Frontal cortex (tissue), 4 donors: ENCODE measurements around the gene ARHGAP21. TPM values are rescaled to one million over a fixed set of nuclear protein-coding genes. Genes with fewer than 3 reads are reported as not detected.

ENCODE experiments used
- DNase-seq, 2 donors: peaks; one replicate each; pipeline ENCODE4 v3.0.0; 2012; ENCODE audit warnings: low spot score in 2 of 2
- FAIRE-seq: peaks from 2 replicates; lab custom pipeline; 2012; peaks lifted over from hg19 to GRCh38; lab: Jason Lieb, UNC
- total RNA-seq: library from RNA; depleted of rRNA; stranded (reverse); fragments of >200 nt; gene quantifications from one replicate; pipeline ENCODE4 v1.2.3, GENCODE V29; 2014
- donor health status: control.
- donor health status: control.
- donor health status: control.

The ARHGAP21 gene
- total RNA-seq, 1 donor from 2014 or later, result 228 TPM

GRCh38 chr10:24723386-24723787, 300 bp downstream of the ARHGAP21 start:
- FAIRE-seq, result no peak

GRCh38 chr10:24722676-24723385, 856 bp downstream of the ARHGAP21 start:
- peak; percentile 56 to 71 for DNase-seq
- no peak for FAIRE-seq

More at GRCh38 chr10:24723386-24723787, 300 bp downstream of the ARHGAP21 start:
- no peak for DNase-seq

GRCh38 chr10:24722131-24722675, 1.5 kb downstream of the ARHGAP21 start:
- DNase-seq, result peak in 1 of 2 donors; percentile 30
- no peak for FAIRE-seq

- FAIRE-seq (no peak), DNase-seq (no peak)
These were observed 2.2 kb downstream of the ARHGAP21 start for GRCh38 chr10:24721229-24722106.

GRCh38 chr10:24720096-24720495, 3.6 kb downstream of the ARHGAP21 start:
- FAIRE-seq, result no peak
- no peak for DNase-seq

- no peak for DNase-seq
- FAIRE-seq, result no peak
These were observed 5.4 kb downstream of the ARHGAP21 start for GRCh38 chr10:24718031-24718855.

GRCh38 chr10:24716295-24716694, 7.4 kb downstream of the ARHGAP21 start:
- FAIRE-seq (no peak), DNase-seq (no peak)

GRCh38 chr10:24715246-24715769, 8.4 kb downstream of the ARHGAP21 start:
- DNase-seq (no peak), FAIRE-seq (peak; percentile 60)

GRCh38 chr10:24713086-24713485, 10.6 kb downstream of the ARHGAP21 start:
- DNase-seq, result no peak
- FAIRE-seq, result no peak

GRCh38 chr10:24711465-24711864, 12.2 kb downstream of the ARHGAP21 start:
- FAIRE-seq, result no peak
- DNase-seq, result no peak

GRCh38 chr10:24708081-24708480, 15.6 kb downstream of the ARHGAP21 start:
- FAIRE-seq, result no peak

GRCh38 chr10:24707445-24707844, 16.2 kb downstream of the ARHGAP21 start:
- DNase-seq, result no peak
- FAIRE-seq, result no peak

More at GRCh38 chr10:24708081-24708480, 15.6 kb downstream of the ARHGAP21 start:
- DNase-seq, result no peak

GRCh38 chr10:24706479-24707118, 17.1 kb downstream of the ARHGAP21 start:
- DNase-seq, result peak in 1 of 2 donors; percentile 40
- no peak for FAIRE-seq

- DNase-seq, result no peak
- no peak for FAIRE-seq
These were observed 20.0 kb downstream of the ARHGAP21 start for GRCh38 chr10:24703700-24704099.

- DNase-seq (no peak), FAIRE-seq (no peak)
These were observed 22.2 kb downstream of the ARHGAP21 start for GRCh38 chr10:24701447-24701846.

- DNase-seq (no peak), FAIRE-seq (no peak)
These were observed 22.7 kb downstream of the ARHGAP21 start for GRCh38 chr10:24700948-24701347.

- FAIRE-seq (no peak), DNase-seq (no peak)
These were observed 25.4 kb downstream of the ARHGAP21 start for GRCh38 chr10:24698270-24698669.

- FAIRE-seq (no peak), DNase-seq (no peak)
These were observed 26.6 kb downstream of the ARHGAP21 start for GRCh38 chr10:24697080-24697479.

GRCh38 chr10:24695452-24695851, 28.2 kb downstream of the ARHGAP21 start:
- DNase-seq, result no peak
- no peak for FAIRE-seq
